Esophagus squamous epithelium (tissue), 5 donors: ENCODE measurements around the gene FREM1. TPM values are rescaled to one million over a fixed set of nuclear protein-coding genes. Genes with fewer than 3 reads are reported as not detected.
"Not testable (repeated sequence)": the region's sequence is repeated elsewhere in the genome, so short reads cannot be mapped to it uniquely, and the experiment has no call there.

Source experiments
- DNase-seq: peaks from one replicate; lab custom pipeline; 2025; lab: John Stamatoyannopoulos, UW
- H3K27ac ChIP-seq, 4 donors: fragments of 200-600 bp; sonication (generic); one replicate each; pipeline ENCODE4 v1.5.1; 2016 to 2019; ENCODE audit warnings: mild to moderate bottlenecking in 1 of 4
- H3K27me3 ChIP-seq, 4 donors: fragments of 200-600 bp; sonication (generic); 1 replicate in 3 of 4; 2 replicates in 1 of 4; pipeline versions ENCODE4 v1.5.1 to v1.6.0; 2017 to 2021; ENCODE audit warnings: antibody characterized with exemption in 1 of 4
- H3K36me3 ChIP-seq, 3 donors: fragments of 200-600 bp; sonication (generic); one replicate each; pipeline ENCODE4 v1.5.1; 2016 to 2019
- H3K4me1 ChIP-seq, 3 donors: fragments of 200-600 bp; sonication (generic); one replicate each; pipeline ENCODE4 v1.5.1; 2017 to 2019
- H3K4me3 ChIP-seq, 4 donors: fragments of 200-600 bp; sonication (generic); 1 replicate in 3 of 4; 2 replicates in 1 of 4; pipeline ENCODE4 v1.5.1; 2016 to 2019; ENCODE audit warnings: mild to moderate bottlenecking in 2 of 4, moderate library complexity in 1 of 4
- H3K9me3 ChIP-seq, 3 donors: fragments of 200-600 bp; sonication (generic); one replicate each; pipeline ENCODE4 v1.5.1; 2016 to 2019
- POLR2A ChIP-seq, 4 donors: fragments of 450-650 bp; IDR thresholded peaks; one replicate each; pipeline ENCODE4 v1.6.1; 2017; ENCODE audit warnings: antibody characterized with exemption in 4 of 4, mild to moderate bottlenecking in 4 of 4, moderate library complexity in 3 of 4
- WGBS, 2 donors: methylation state at CpG; one replicate each; pipeline ENCODE4 v1.1.5; 2018; 5-methylcytosine and 5-hydroxymethylcytosine counted together
- intact Hi-C: fragments of 100-400 bp; cut with DNase I; formaldehyde crosslinking; loops from one replicate; pipeline ENCODE4 v1.15.0; 2022
- total RNA-seq, 4 donors: library from RNA; depleted of rRNA; stranded (reverse); fragments of >200 nt; gene quantifications; one replicate each; pipeline ENCODE4 v1.1.0, GENCODE V29; 2016
- TF ChIP-seq, protein P1 (sequence below), 6 experiments: fragments of 450-650 bp in 4 of 6; fragments of 200-600 bp in 2 of 6; sonication (generic) in 2 of 6; IDR thresholded peaks; one replicate each; pipeline ENCODE4 v1.5.1; 2016 to 2019; ENCODE audit warnings: antibody characterized with exemption in 6 of 6, mild to moderate bottlenecking in 4 of 6, moderate library complexity in 4 of 6
- donor health status: DM: yes; HTN: yes; CAD: no.

The FREM1 gene
- total RNA-seq, 4 donors from 2014 or later, result 0.09 to 0.95 (median 0.23) TPM; not detected in 1

DNA sequence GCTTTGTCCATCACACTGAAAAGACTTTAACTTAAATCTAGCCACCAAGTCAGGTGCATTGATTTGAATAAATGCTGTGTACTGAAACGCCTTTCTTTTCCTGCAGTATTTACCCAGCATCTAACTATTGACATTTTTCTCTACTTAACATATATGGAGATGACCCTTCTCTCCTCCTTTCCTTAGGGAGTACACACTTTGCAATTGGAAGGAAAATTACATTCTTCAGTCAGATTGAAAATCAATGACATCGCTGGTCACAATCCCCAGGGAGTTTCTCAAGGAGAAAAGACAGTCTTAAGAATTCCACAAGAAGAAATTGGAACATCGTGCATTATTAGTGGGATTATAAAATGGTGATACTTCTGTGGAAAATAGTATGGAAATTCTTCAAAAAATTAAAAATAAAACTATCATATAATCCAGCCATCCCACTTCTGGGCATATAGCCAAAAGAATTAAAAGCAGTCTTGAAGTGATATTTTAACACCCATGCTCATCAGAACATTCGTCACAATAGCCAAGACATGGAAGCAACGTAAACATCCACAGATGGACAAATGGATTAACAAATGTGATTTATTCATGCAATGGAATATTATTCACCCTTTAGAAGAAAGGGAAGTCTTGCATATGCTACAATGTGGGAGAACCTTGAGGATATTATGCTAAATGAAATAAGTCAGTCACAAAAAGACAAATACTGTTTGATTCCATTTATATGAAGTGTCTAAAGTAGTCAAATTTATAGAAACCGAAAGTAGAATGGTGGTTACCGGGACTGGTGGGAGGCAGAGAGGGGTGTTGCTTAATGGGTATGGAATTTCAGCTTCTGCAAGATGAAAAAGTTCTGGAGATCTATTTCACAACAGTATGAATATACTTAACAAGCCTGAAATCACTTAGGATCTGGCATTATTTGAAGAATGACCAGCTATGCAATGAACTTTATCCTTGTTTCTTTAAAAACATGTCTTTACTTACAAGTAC lies 14.3 kb upstream of the FREM1 start:
- TF ChIP-seq, protein P1, sequence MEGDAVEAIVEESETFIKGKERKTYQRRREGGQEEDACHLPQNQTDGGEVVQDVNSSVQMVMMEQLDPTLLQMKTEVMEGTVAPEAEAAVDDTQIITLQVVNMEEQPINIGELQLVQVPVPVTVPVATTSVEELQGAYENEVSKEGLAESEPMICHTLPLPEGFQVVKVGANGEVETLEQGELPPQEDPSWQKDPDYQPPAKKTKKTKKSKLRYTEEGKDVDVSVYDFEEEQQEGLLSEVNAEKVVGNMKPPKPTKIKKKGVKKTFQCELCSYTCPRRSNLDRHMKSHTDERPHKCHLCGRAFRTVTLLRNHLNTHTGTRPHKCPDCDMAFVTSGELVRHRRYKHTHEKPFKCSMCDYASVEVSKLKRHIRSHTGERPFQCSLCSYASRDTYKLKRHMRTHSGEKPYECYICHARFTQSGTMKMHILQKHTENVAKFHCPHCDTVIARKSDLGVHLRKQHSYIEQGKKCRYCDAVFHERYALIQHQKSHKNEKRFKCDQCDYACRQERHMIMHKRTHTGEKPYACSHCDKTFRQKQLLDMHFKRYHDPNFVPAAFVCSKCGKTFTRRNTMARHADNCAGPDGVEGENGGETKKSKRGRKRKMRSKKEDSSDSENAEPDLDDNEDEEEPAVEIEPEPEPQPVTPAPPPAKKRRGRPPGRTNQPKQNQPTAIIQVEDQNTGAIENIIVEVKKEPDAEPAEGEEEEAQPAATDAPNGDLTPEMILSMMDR (IDR thresholded peaks at IDR 0.05), result no peak
- no peak for TF ChIP-seq POLR2A (IDR thresholded peaks at IDR 0.05)
- Histone ChIP-seq H3K27ac (no peak overlapping the region), H3K27me3 (no peaks in the 10 kb centered on the region), H3K36me3 (no peaks in the 10 kb centered on the region), H3K4me1 (no peaks in the 10 kb centered on the region), H3K9me3 (no peaks in the 10 kb centered on the region), H3K4me3 (peak overlapping the region in 2 of 4 donors; percentile 2 to 31)
- intact Hi-C loops, result no loop called here
- DNase-seq, result no peak
- 49 to 50% methylated on average over 7 of the region's 7 CpGs for WGBS, 2 donors

DNA sequence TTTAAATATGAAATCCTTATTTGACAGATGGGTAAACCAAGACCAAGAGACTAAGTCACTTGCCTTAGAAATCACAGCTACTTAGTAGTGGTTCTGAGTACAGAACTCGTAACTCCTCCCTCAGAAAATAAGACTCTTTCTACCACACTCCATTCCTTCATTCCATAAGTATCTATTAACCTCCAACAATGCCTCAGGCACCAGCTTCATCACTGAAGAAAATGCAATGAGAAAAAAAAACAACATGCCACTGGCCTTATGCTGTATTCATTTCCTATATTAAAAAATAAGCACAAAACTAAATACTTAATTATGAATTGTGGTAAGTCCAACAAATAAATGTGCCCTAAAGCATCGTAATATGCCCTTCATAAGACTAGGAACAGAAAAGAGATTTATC lies 13.5 kb upstream of the FREM1 start:
- Histone ChIP-seq H3K9me3 (no peaks in the 10 kb centered on the region), H3K36me3 (no peaks in the 10 kb centered on the region), H3K27me3 (no peaks in the 10 kb centered on the region), H3K4me3 (no peak overlapping the region), H3K27ac (no peak overlapping the region), H3K4me1 (no peaks in the 10 kb centered on the region)
- intact Hi-C loops, result no loop called here
- DNase-seq, result no peak
- TF ChIP-seq, protein P1 (IDR thresholded peaks at IDR 0.05), result no peak
- TF ChIP-seq POLR2A (IDR thresholded peaks at IDR 0.05), result no peak
- 61 to 72% methylated on average over 2 of the region's 2 CpGs for WGBS, 2 donors

- WGBS, 2 donors, result 49 to 68% methylated on average over 3 of the region's 3 CpGs
- H3K27ac ChIP-seq, H3K27me3 ChIP-seq, H3K4me3 ChIP-seq, H3K9me3 ChIP-seq, H3K36me3 ChIP-seq, intact Hi-C loops, H3K4me1 ChIP-seq, DNase-seq: not testable (repeated sequence)
These were observed 10.6 kb upstream of the FREM1 start for GRCh38 chr9:14920805-14921204.

DNA sequence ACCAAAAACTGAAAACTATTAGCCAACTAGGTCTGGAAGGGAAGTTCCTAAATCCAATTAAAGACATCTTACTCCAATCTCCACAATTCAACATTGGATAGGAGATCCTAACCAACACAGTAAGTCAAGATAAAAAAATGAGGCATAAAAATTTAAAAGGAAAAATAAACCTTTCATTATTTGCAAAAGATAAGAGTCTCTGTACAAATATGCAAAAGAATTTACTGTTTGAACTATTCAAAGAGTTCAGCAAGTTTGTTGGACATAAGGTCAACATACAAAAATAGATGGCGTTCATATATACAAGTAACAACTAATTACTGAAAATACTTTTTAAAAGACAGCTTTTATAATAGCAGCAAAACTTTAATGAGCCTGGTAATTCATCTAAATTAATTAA lies 3.1 kb upstream of the FREM1 start:
- no peaks in the 10 kb centered on the region for H3K36me3 ChIP-seq
- no peak for DNase-seq
- no peak overlapping the region for H3K4me3 ChIP-seq
- no peak overlapping the region for H3K27ac ChIP-seq
- H3K4me1 ChIP-seq, result peaks cover 0 to 19% (median 0%) of the 10 kb centered on the region in 3 donors
- TF ChIP-seq POLR2A (IDR thresholded peaks at IDR 0.05), result no peak
- TF ChIP-seq, protein P1 (IDR thresholded peaks at IDR 0.05), result no peak
- H3K9me3 ChIP-seq, result no peaks in the 10 kb centered on the region
- no peaks in the 10 kb centered on the region for H3K27me3 ChIP-seq
- WGBS, 2 donors, result 85 to 96% methylated on average over 1 of the region's 1 CpG
- intact Hi-C loops, result no loop called here

GRCh38 chr9:14912859-14913258 lies 2.6 kb upstream of the FREM1 start:
- 71 to 76% methylated on average over 6 of the region's 6 CpGs for WGBS, 2 donors
- no peak for DNase-seq
- no peak overlapping the region for H3K27ac ChIP-seq
- peaks cover 0 to 19% (median 0%) of the 10 kb centered on the region in 3 donors for H3K4me1 ChIP-seq
- H3K9me3 ChIP-seq, result no peaks in the 10 kb centered on the region
- H3K27me3 ChIP-seq, result no peaks in the 10 kb centered on the region
- no peak overlapping the region for H3K4me3 ChIP-seq
- intact Hi-C loops, result no loop called here
- H3K36me3 ChIP-seq, result no peaks in the 10 kb centered on the region
- TF ChIP-seq POLR2A (IDR thresholded peaks at IDR 0.05), result no peak
- TF ChIP-seq, protein P1 (IDR thresholded peaks at IDR 0.05), result no peak
